Measurements from ENCODE around the gene SEL1L2. TPM values are rescaled to one million over a fixed set of nuclear protein-coding genes. Genes with fewer than 3 reads are reported as not detected.

The SEL1L2 gene
- total RNA-seq, 6 experiments from 2014 or later: not detected

DNA sequence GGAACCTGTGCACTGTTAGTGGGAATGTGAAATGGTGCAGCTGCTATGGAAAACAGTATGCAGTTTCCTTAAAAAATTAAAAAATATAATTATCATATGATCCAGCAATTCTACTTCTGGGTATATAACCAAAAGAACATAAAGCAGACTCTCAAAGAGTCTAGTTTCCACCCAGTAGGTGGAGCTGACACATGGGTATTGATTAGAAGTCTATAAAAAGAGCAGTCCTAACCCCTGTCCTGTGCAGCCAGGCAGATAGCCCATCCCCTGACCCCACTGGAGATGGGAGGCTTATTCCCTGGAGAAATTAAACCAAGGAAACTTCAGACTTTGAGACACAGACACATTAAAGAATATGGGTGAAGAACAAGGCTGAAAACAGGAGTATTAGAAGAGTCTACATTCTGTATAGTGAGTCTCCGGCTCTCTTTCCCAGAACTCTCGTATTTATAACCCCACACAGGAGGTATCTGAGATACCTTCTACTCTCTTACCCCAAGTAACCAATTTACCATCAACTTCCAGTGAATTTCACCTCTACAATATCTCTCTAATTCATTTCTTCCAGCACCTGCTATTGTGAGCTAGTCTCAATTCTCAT is 92.3 kb downstream of the SEL1L2 start:
- Histone ChIP-seq H3K4me1 (no peaks in the 10 kb centered on the region), H3K27ac (no peak overlapping the region), H3K4me3 (no peak overlapping the region), H3K9me3 (no peaks in the 10 kb centered on the region), H3K27me3 (no peaks in the 10 kb centered on the region), H3K36me3 (no peaks in the 10 kb centered on the region)
- intact Hi-C loops (cut with DNase I): no loop called here
- DNase-seq: no peak
- WGBS (ENCODE audit: insufficient coverage, low coverage, low lambda C conversion rate, missing lambda C conversion rate): 81% methylated on average over 2 of the region's 2 CpGs
- ATAC-seq: peak in 3 of 4 donors; percentile 51 to 84 (median 56)
- TF ChIP-seq CTCF (IDR thresholded peaks at IDR 0.05) (peak; percentile 12 to 44 (median 28)), POLR2A (IDR thresholded peaks at IDR 0.05) (no peak)

DNA sequence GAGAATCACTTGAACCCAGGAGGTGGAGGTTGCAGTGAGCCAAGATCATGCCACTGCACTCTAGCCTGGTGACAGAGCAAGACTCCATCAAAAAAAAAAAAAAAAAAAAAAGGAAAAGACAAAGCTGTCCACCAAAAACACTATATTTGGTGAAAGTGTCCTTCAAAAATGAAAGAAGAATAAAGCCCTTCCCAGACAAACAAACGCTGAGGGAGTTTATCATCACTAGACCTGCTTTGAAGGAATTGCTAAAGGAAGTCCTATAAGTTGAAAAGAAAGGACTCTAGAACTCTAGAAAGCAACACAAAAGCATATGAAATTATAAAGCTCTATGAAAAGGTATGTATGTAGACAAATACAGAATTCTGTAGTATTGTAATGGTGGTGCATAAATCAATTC is 98.8 kb downstream of the SEL1L2 start:
- no peaks in the 10 kb centered on the region for H3K27me3 ChIP-seq
- DNase-seq: no peak
- no peaks in the 10 kb centered on the region for H3K4me1 ChIP-seq
- TF ChIP-seq POLR2A (IDR thresholded peaks at IDR 0.05): no peak
- TF ChIP-seq CTCF (IDR thresholded peaks at IDR 0.05): no peak
- H3K36me3 ChIP-seq: no peaks in the 10 kb centered on the region
- WGBS (ENCODE audit: insufficient coverage, low coverage, low lambda C conversion rate, missing lambda C conversion rate): 91% methylated on average over 1 of the region's 1 CpG
- H3K4me3 ChIP-seq: no peak overlapping the region
- ATAC-seq: no peak
- no peak overlapping the region for H3K27ac ChIP-seq
- intact Hi-C loops (cut with DNase I): no loop called here
- H3K9me3 ChIP-seq: no peaks in the 10 kb centered on the region

- Histone ChIP-seq H3K4me1 (no peaks in the 10 kb centered on the region), H3K27ac (no peak overlapping the region), H3K4me3 (no peak overlapping the region), H3K36me3 (no peaks in the 10 kb centered on the region), H3K27me3 (no peaks in the 10 kb centered on the region), H3K9me3 (no peaks in the 10 kb centered on the region)
- DNase-seq: no peak
- no peak for ATAC-seq
- TF ChIP-seq CTCF (IDR thresholded peaks at IDR 0.05) (no peak), POLR2A (IDR thresholded peaks at IDR 0.05) (no peak)
- intact Hi-C loops (cut with DNase I): no loop called here
- WGBS (ENCODE audit: insufficient coverage, low coverage, low lambda C conversion rate, missing lambda C conversion rate): 88% methylated on average over 3 of the region's 6 CpGs
These were observed 105.6 kb downstream of the SEL1L2 start for GRCh38 chr20:13884803-13885202.

GRCh38 chr20:13883425-13883824 is 107.0 kb downstream of the SEL1L2 start:
- intact Hi-C loops (cut with DNase I): no loop called here
- WGBS (ENCODE audit: insufficient coverage, low coverage, low lambda C conversion rate, missing lambda C conversion rate): 20% methylated on average over 1 of the region's 1 CpG
- Histone ChIP-seq H3K36me3 (no peaks in the 10 kb centered on the region), H3K27ac (no peak overlapping the region), H3K9me3 (no peaks in the 10 kb centered on the region), H3K27me3 (no peaks in the 10 kb centered on the region), H3K4me1 (no peaks in the 10 kb centered on the region), H3K4me3 (no peak overlapping the region)
- ATAC-seq (no peak), DNase-seq (no peak)
- no peak for TF ChIP-seq POLR2A (IDR thresholded peaks at IDR 0.05)
- no peak for TF ChIP-seq CTCF (IDR thresholded peaks at IDR 0.05)

- no peaks in the 10 kb centered on the region for H3K4me1 ChIP-seq
- 86% methylated on average over 2 of the region's 2 CpGs for WGBS (ENCODE audit: insufficient coverage, low coverage, low lambda C conversion rate, missing lambda C conversion rate)
- TF ChIP-seq POLR2A (IDR thresholded peaks at IDR 0.05) (no peak), CTCF (IDR thresholded peaks at IDR 0.05) (no peak)
- no peaks in the 10 kb centered on the region for H3K36me3 ChIP-seq
- no peaks in the 10 kb centered on the region for H3K9me3 ChIP-seq
- no peak for DNase-seq
- H3K27me3 ChIP-seq: no peaks in the 10 kb centered on the region
- H3K27ac ChIP-seq: no peak overlapping the region
- intact Hi-C loops (cut with DNase I): no loop called here
- ATAC-seq: no peak
- H3K4me3 ChIP-seq: no peak overlapping the region
These were observed 111.8 kb downstream of the SEL1L2 start for GRCh38 chr20:13878566-13878965.

All from right lobe of liver (tissue), 6 donors.